GM12891 (cell line): ENCODE data around the gene LGALS16.
A peak's percentile ranks its signal among the peaks of the same experiment; 100 is the strongest.

Experiments used
- DNase-seq: peaks from one replicate; pipeline ENCODE4 v3.0.0; 2011; ENCODE audit warnings: low spot score; ENCODE audit not compliant: insufficient read length
- FAIRE-seq: peaks from 2 replicates; lab custom pipeline; 2011; peaks lifted over from hg19 to GRCh38; lab: Jason Lieb, UNC
- PAX5 ChIP-seq: IDR thresholded peaks from 2 replicates; pipeline ENCODE4 v1.6.1; 2011; ENCODE audit warnings: low read length, moderate library complexity, mild to moderate bottlenecking; ENCODE audit not compliant: insufficient read depth, severe bottlenecking
- POLR2A ChIP-seq: IDR thresholded peaks from 2 replicates; pipeline ENCODE4 v1.6.1; 2011; ENCODE audit warnings: low read depth, low read length, control low read depth
- POLR2AphosphoS5 ChIP-seq: IDR thresholded peaks from 2 replicates; pipeline ENCODE4 v1.6.1; 2011; ENCODE audit warnings: low read depth, low read length, control low read depth
- POU2F2 ChIP-seq: IDR thresholded peaks from 2 replicates; pipeline ENCODE4 v1.6.1; 2011; ENCODE audit warnings: low read depth, mild to moderate bottlenecking, control low read depth, low read length, moderate library complexity
- SPI1 ChIP-seq: IDR thresholded peaks from 2 replicates; pipeline ENCODE4 v1.6.1; 2011; ENCODE audit warnings: low read depth, low read length, control low read depth
- TAF1 ChIP-seq: IDR thresholded peaks from 2 replicates; pipeline ENCODE4 v1.6.1; 2011; ENCODE audit warnings: low read depth, low read length, control low read depth

The LGALS16 gene

GRCh38 chr19:39692822-39693221, 37.1 kb downstream of the LGALS16 start:
- TF ChIP-seq PAX5 (no peak), POLR2A (no peak), POLR2AphosphoS5 (no peak), SPI1 (no peak), TAF1 (no peak), POU2F2 (no peak)
- DNase-seq (no peak), FAIRE-seq (peak; percentile 69)

GRCh38 chr19:39695759-39696158, 40.0 kb downstream of the LGALS16 start:
- TF ChIP-seq PAX5 = no peak
- no peak for TF ChIP-seq POU2F2
- TF ChIP-seq TAF1 = no peak
- no peak for TF ChIP-seq POLR2A
- TF ChIP-seq POLR2AphosphoS5 = no peak
- TF ChIP-seq SPI1 = no peak
- DNase-seq = no peak
- FAIRE-seq = no peak

GRCh38 chr19:39696387-39696786, 40.7 kb downstream of the LGALS16 start:
- FAIRE-seq (no peak), DNase-seq (no peak)
- no peak for TF ChIP-seq POLR2A
- TF ChIP-seq POLR2AphosphoS5 = no peak
- TF ChIP-seq PAX5 = no peak
- TF ChIP-seq TAF1 = no peak
- no peak for TF ChIP-seq POU2F2
- no peak for TF ChIP-seq SPI1

GRCh38 chr19:39698535-39698934, 42.8 kb downstream of the LGALS16 start:
- DNase-seq (no peak), FAIRE-seq (no peak)
- TF ChIP-seq POLR2AphosphoS5 (no peak), PAX5 (no peak), SPI1 (peak; percentile 86), TAF1 (no peak), POU2F2 (no peak), POLR2A (no peak)

- no peak for DNase-seq
- peak; percentile 83 for FAIRE-seq
- TF ChIP-seq POLR2A (no peak), POU2F2 (peak; percentile 80; the same call in 1 of the 2 replicates), PAX5 (no peak), TAF1 (no peak), SPI1 (peak; percentile 83), POLR2AphosphoS5 (no peak)
These were observed 45.6 kb downstream of the LGALS16 start for GRCh38 chr19:39701291-39701690.

GRCh38 chr19:39704181-39705044, 48.7 kb downstream of the LGALS16 start, which contains the start of gene LGALS14:
Gene LGALS14 (plus strand): TSS chr19:39704481. CDS start chr19:39704529, 48 bp downstream.
- peak; percentile 96 for FAIRE-seq
- TF ChIP-seq TAF1 (no peak), POU2F2 (peak; percentile 67), PAX5 (no peak), SPI1 (no peak)
- DNase-seq = no peak

- FAIRE-seq (peak; percentile 82), DNase-seq (no peak)
- TF ChIP-seq TAF1 (0 out of 2 replicates have a peak, but pooled peaks have one; percentile 5), POLR2A (no peak)
These were observed 50.0 kb downstream of the LGALS16 start for GRCh38 chr19:39705578-39706188.

- FAIRE-seq (peak; percentile 93), DNase-seq (no peak)
These were observed 52.9 kb downstream of the LGALS16 start for GRCh38 chr19:39708594-39708993.

GRCh38 chr19:39709026-39709872, 53.5 kb downstream of the LGALS16 start:
- DNase-seq = no peak
- no peak for FAIRE-seq
- no peak for TF ChIP-seq PAX5
- peak; percentile 85 for TF ChIP-seq SPI1
- no peak for TF ChIP-seq POLR2A
- TF ChIP-seq POU2F2 = no peak

More at GRCh38 chr19:39708594-39708993, 52.9 kb downstream of the LGALS16 start:
- peak; percentile 96 for TF ChIP-seq SPI1
- TF ChIP-seq POLR2A = no peak
- TF ChIP-seq TAF1 = no peak
